ENCODE measurements around the gene ADPRH.

GRCh38 chr3:119632829-119633228, 53.5 kb downstream of the ADPRH start:
- TF ChIP-seq GATA2 (IDR thresholded peaks at IDR 0.05; ENCODE audit: low read depth, low read length): no peak
- TF ChIP-seq GATA3 (IDR thresholded peaks at IDR 0.05; ENCODE audit: low read depth, low read length): no peak

Data from SH-SY5Y (cell line).